GM15510 (cell line): ENCODE results near the gene TMEM183A.

Source experiments
- POLR2A ChIP-seq: IDR thresholded peaks from 3 replicates; pipeline ENCODE4 v1.6.1; 2011; ENCODE audit warnings: borderline replicate concordance; ENCODE audit not compliant: insufficient read length; ENCODE audit errors: extremely low read depth

TMEM183A gene

DNA sequence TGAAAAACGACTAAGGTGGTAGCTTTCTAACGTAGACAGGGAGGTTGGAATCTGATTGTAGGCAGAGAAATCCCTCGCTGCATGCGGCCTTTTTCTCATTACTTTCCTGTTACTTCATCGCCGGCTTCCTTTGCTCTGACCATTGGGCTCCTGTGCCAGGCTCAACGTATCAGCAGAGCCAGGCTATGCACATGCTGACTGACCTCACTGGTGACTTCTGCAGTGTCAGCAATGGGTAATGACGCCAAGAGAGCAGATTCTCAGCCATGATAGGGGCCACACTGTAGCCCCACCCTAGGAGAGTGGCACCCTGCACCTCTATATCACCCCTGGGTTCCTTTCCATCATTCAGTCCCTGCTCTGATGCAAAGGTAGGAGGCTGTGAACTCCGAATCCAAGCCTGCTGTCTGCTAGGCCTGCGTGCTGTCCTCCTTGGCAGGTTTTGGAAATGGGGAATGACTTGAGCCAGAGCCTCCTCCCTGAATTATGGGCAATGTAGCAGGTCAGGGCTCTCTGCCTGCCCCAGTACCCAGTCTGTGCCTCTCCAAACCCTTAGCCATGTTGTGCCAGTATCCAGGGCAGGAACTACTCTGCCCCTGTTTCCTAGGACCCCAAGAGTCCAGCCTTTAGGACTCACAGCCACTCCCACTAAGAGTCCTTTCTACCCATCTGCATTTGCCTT is 30.5 kb downstream of the TMEM183A start:
- no peak for TF ChIP-seq POLR2A

GRCh38 chr1:203038217-203038741 is 31.1 kb downstream of the TMEM183A start:
- TF ChIP-seq POLR2A, result no peak

- TF ChIP-seq POLR2A, result no peak
Observed at GRCh38 chr1:203038891-203039608, 31.9 kb downstream of the TMEM183A start.

- TF ChIP-seq POLR2A, result no peak
Observed at GRCh38 chr1:203039609-203040512, 32.7 kb downstream of the TMEM183A start.

- no peak for TF ChIP-seq POLR2A
Observed at GRCh38 chr1:203040513-203041275, 33.5 kb downstream of the TMEM183A start.

DNA sequence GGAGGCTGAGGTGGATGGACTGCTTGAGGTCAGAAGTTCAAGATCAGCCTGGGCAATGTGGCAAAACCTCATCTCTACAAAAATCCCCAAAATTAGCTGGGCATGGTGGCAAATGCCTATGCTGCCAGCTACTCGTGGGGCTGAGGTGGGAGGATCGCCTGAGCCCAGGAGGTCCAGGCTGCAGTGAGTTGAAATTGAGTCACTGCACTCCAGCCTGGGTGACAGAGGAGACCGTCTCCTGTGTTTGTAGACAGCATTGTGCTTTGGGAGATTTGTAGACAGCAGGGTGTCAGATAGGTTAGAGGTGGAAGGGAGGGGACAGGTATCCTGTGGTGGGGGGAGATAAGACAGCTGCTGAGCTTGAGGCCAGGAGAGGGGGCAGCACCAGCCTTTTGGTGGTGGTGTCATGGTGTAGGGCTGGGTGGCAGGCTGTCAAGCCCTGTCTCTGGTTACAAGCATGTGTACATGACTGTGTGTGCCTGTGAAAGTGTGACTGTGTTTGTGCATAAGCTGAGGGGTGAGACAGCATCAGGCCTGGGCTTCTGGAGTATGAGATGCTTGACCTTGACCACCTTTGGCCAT is 34.3 kb downstream of the TMEM183A start:
- TF ChIP-seq POLR2A, result no peak

GRCh38 chr1:203043830-203044545 is 36.8 kb downstream of the TMEM183A start:
- no peak for TF ChIP-seq POLR2A

DNA sequence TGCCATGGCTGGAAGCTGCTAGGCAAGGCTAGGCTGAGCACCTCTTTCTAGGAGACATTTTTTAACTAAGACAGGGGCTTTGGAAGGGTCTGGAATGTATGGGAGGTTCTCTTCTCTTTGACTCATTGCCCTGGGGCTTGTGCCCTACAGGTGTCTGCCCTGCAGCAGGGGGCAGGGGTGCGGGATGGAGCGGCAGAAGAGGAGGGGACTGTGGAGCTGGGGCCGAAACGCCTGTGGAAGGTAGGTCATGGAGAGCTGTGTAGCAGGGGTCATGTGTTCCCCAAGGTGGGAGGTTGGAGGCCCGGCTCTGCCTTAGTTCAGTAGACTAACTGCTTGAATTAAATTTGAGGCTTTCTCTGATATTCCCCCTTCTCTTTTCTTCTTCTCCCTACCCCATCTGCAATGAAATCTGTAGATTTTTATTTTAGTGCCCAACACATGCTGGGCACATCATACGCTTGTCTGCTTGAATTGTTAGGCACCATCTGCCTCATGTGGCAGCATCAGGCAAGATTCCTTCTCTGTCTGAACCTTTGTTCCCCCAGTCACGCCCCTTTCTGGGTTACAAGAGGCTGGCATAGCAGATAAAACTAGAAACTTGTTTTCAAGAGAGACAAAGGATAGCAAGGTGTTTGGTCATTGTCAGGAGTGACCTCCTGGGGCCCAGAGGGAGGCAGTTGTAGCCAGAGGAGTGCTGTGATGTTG is 37.5 kb downstream of the TMEM183A start:
- TF ChIP-seq POLR2A, result no peak

GRCh38 chr1:203045336-203045735 is 38.2 kb downstream of the TMEM183A start:
- TF ChIP-seq POLR2A, result no peak

DNA sequence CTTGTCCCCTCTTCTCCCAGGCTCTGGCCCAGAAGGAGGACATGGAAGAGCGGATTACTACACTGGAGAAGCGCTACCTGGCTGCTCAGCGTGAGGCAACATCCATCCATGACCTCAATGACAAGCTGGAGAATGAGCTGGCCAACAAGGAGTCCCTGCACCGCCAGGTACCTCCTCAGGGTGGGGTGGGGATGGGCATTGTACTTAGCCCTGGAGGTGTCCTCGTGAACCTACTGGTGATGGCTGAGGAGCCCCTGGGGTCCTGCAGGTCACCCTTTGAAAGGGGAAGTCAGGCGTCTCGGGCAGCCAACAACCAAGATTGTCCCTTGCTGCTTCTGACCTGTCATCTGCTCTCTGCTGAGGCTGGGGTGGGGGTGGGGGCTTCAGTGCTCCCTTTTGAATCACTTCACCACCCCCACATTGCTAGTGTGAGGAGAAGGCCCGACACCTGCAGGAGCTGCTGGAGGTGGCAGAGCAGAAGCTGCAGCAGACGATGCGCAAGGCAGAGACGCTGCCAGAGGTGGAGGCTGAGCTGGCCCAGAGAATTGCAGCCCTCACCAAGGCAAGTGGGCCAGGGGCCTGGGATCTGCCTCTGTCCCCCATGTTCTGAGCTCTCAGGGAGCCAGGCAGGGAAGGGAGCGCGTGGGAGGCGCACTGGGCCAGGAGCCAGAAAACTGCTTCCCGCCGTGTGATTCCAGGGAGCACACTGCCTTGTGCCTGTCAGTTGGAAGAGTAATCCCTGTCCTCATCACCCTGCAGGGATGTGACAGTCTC is 38.8 kb downstream of the TMEM183A start:
- TF ChIP-seq POLR2A, result no peak

DNA sequence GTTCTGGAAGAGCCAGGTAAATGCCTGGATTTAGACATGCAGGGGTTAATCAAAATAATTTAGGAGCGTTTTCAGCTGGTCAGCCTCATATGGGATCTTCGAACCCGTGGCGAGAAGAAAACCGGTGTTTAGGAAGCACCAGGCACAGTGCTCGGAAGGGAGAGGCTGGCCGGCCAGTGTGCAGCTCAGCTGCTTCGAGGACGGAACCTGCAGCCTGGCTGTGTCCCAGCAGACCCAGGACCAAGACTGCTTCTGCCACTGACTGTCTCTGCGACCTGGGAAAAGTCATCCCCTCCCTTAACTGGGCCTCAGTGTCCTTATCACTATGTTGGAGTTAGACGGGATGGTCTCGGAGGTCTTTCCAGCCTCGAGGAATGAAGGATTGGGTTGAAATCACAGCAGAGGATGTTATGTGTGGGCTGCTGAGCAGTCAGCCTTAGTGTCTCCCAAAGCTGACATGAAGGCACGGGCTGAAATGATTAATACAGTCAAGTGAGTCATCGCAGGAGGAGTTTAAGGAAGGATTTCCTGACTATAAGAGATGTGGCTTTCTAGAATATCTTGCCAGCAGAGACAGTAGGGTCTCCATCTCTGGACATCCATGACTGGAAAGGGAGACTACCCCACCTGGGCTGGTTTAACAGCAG is 39.9 kb downstream of the TMEM183A start:
- TF ChIP-seq POLR2A, result no peak

GRCh38 chr1:203048086-203048485 is 40.9 kb downstream of the TMEM183A start:
- TF ChIP-seq POLR2A, result no peak

GRCh38 chr1:203048555-203049051 is 41.4 kb downstream of the TMEM183A start:
- TF ChIP-seq POLR2A, result no peak
